NT2/D1 (cell line): Measurements from ENCODE around the gene CACNG6.
"Not testable (repeated sequence)": the region's sequence is repeated elsewhere in the genome, so short reads cannot be mapped to it uniquely, and the experiment has no call there.

Experiments
- DNase-seq: peaks from one replicate; pipeline ENCODE4 v3.0.0-alpha.2; 2011; ENCODE audit warnings: low read depth, low spot score
- H3K27me3 ChIP-seq: 2 replicates; pipeline ENCODE4 v1.6.0; 2011; ENCODE audit warnings: mild to moderate bottlenecking; ENCODE audit not compliant: insufficient read length, insufficient read depth
- H3K36me3 ChIP-seq: 2 replicates; pipeline ENCODE4 v1.6.1; 2011; ENCODE audit warnings: mild to moderate bottlenecking, low read length, mixed read lengths; ENCODE audit not compliant: insufficient read depth, insufficient read length
- H3K4me1 ChIP-seq: 2 replicates; pipeline ENCODE4 v1.5.1; 2011; ENCODE audit not compliant: insufficient read depth, insufficient read length
- H3K4me3 ChIP-seq: 2 replicates; pipeline ENCODE4 v1.5.1; 2011; ENCODE audit warnings: low read depth; ENCODE audit not compliant: insufficient read length
- H3K9ac ChIP-seq: 2 replicates; pipeline ENCODE4 v1.6.0; 2011; ENCODE audit warnings: low read depth; ENCODE audit not compliant: insufficient read length
- H3K9me3 ChIP-seq: 2 replicates; pipeline ENCODE4 v1.5.1; 2011; ENCODE audit warnings: mild to moderate bottlenecking, low read length; ENCODE audit not compliant: insufficient read depth
- SUZ12 ChIP-seq: IDR thresholded peaks from 2 replicates; pipeline ENCODE4 v1.6.1; 2011; ENCODE audit not compliant: insufficient read length, insufficient read depth; ENCODE audit errors: extremely low read depth
- YY1 ChIP-seq: IDR thresholded peaks from 2 replicates; pipeline ENCODE4 v1.6.1; 2011; ENCODE audit not compliant: insufficient read length, insufficient read depth
- ZNF274 ChIP-seq: IDR thresholded peaks from 2 replicates; pipeline ENCODE4 v1.6.1; 2011; ENCODE audit warnings: mild to moderate bottlenecking, low read depth, low read length

Gene CACNG6, protein sequence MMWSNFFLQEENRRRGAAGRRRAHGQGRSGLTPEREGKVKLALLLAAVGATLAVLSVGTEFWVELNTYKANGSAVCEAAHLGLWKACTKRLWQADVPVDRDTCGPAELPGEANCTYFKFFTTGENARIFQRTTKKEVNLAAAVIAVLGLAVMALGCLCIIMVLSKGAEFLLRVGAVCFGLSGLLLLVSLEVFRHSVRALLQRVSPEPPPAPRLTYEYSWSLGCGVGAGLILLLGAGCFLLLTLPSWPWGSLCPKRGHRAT

DNA sequence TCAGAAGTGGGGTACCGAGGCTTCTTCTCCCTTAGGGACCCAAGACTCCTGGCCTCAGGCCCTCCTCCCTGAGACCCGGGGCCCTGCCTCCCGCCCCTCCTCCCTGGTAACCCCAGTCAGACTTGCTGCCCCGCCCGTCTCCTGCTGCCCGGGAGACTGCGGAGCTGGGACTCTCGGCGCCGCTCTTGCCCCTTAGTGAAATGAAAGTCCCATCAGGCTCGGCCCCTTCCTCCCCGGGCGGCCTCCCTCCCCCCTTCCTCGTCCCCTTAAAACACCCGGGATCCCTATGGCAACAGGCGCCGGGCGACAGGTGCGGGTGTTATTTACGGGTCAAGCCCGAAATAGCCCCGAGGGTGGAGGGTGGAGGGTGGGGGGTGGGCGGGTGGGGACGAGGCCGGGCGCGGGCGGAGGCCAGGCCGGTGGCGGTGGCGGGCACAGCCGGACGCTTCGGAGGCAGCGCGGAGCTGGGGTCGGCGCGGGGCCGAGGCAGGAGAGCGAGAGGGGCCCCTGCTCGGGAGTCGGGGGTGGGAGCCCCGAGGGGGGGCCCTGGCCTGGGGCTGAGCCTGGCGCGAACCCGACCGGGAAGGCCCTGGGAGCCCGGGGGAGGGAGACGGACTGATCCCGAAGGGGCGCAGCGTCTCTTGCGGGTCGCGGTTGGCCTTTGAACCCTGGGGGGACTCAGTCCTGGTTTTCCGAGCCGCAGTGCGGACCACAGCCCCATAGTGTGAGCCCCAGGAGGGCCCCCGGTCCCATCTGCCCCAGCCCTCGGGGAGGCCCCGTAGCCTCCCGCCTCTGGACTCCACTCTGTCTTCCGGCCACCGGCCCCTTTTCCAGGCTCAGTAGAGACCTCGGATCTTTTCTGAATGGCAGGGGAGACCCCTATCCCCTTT lies at the start of gene CACNG6:
Gene CACNG6, plus strand, starts transcription at position 414 of the 890 bp plus-strand sequence. CDS start 1,241 bp downstream, outside the sequence.
- TF ChIP-seq SUZ12 (no peak), YY1 (no peak), ZNF274 (no peak)
- H3K36me3 ChIP-seq: no peaks in the 10 kb centered on the region
- no peak for DNase-seq
- peak within 1 kb of the TSS; percentile 32 for H3K4me3 ChIP-seq
- H3K9me3 ChIP-seq: no peaks in the 10 kb centered on the region
- H3K9ac ChIP-seq: peak within 1 kb of the TSS; percentile 80
- peaks cover 11% of the 10 kb centered on the region for H3K4me1 ChIP-seq
- peaks cover 40% of the 10 kb centered on the region for H3K27me3 ChIP-seq

DNA sequence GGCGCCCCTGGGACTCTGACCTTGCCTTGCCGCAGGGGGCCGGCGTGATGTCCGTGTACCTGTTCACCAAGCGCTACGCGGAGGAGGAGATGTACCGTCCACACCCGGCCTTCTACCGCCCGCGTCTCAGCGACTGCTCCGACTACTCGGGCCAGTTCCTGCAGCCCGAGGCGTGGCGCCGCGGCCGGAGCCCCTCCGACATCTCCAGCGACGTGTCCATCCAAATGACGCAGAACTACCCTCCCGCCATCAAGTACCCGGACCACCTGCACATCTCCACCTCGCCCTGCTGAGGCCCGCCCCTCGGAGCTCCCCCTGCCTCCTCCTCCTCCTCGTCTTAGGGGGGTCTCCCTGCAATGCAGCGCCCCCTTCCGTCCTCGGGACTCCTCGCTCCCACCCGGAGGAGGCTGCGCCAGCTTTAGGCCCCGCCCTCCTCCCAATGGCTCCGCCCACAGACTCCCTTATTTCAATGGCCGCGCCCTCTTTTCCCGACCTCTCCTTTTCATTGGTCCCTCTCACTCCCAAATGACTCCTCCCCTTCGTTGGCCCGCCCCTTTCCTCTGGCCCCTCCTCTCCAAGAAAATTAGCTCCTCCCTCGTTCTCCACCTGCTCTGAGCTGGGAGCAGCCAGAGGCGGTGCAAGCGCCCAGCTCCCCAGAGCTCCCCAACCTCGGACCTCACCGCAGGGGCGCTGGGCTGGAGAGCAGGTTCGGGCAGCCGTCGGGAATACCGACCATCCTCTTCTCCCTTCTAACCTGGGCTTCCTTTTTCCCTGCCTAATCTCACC lies 49.2 kb upstream of the CACNG6 start:
- Histone ChIP-seq H3K27me3 (no peaks in the 10 kb centered on the region), H3K4me3 (peak overlapping the region; percentile 59), H3K9ac (peak overlapping the region; percentile 81), H3K4me1 (peaks cover 4% of the 10 kb centered on the region), H3K9me3 (no peaks in the 10 kb centered on the region), H3K36me3 (no peaks in the 10 kb centered on the region)
- no peak for TF ChIP-seq ZNF274
- no peak for TF ChIP-seq SUZ12
- no peak for TF ChIP-seq YY1
- peak; percentile 82 for DNase-seq

DNA sequence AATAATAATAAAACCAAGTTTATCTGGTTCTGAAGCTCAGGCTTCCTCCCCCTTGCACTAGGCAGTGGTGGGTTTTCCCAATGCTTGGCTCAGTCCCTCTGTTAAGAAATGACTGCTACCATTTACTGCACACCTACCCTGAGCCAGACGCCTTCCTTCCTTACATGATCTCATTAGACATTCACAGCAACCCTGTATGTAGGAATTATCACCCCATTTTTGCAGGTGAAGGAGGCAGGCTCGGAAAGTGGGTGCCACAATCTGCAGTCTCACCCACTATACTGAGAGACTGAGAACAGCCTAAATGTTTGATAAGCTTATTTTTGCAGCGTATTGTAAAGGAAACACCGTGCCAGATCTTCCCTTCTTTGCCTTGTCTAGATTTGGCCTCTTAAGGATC lies 47.0 kb upstream of the CACNG6 start:
- TF ChIP-seq SUZ12 (no peak), ZNF274 (no peak), YY1 (no peak)
- Histone ChIP-seq H3K4me1 (peaks cover 4% of the 10 kb centered on the region), H3K9ac (no peak overlapping the region), H3K4me3 (no peak overlapping the region), H3K9me3 (no peaks in the 10 kb centered on the region), H3K36me3 (no peaks in the 10 kb centered on the region), H3K27me3 (no peaks in the 10 kb centered on the region)
- no peak for DNase-seq

DNA sequence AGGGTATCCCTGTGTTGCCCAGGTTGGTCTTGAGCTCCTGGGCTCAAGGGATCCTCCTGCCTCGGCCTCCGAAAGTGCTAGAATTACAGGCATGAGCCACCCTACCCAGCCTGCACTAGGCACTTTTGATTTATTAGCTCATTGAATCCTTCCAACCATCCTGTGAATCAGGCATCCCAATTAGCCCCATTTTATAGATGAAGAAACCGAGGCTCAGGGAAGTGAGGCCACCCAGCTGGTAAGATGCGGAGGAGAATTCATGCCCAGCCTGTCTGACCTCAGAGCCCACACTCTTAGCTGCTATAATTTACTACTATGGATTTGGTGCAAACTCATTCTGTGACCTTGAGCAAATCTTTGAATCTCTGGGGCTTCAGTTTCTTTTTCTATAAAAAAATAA lies 46.5 kb upstream of the CACNG6 start:
- TF ChIP-seq YY1: no peak
- TF ChIP-seq SUZ12: no peak
- TF ChIP-seq ZNF274: no peak
- no peak overlapping the region for H3K4me3 ChIP-seq
- DNase-seq: no peak
- H3K36me3 ChIP-seq: no peaks in the 10 kb centered on the region
- no peaks in the 10 kb centered on the region for H3K9me3 ChIP-seq
- no peaks in the 10 kb centered on the region for H3K27me3 ChIP-seq
- H3K4me1 ChIP-seq: peaks cover 4% of the 10 kb centered on the region
- H3K9ac ChIP-seq: no peak overlapping the region

DNA sequence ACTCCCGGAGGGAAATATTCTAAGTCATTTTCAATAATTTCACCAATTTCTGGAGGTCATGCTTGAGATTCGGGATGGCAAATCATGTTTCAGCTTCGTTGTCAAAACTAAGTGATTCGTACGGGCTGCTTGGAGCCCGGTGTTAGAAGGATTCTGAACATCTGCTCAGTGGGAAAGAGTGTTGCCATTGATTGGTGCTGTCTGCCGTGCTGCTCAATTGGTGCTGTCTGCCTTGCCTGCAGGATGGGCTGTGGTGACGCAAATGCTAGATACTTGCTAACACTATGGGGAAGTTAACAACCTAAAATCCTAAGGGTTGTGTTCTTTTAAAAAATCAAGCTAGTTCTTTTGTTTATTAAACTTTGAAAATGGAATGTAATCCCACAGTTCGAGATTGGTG lies 46.0 kb upstream of the CACNG6 start:
- no peaks in the 10 kb centered on the region for H3K27me3 ChIP-seq
- no peaks in the 10 kb centered on the region for H3K36me3 ChIP-seq
- H3K9me3 ChIP-seq: no peaks in the 10 kb centered on the region
- H3K9ac ChIP-seq: no peak overlapping the region
- H3K4me1 ChIP-seq: peaks cover 4% of the 10 kb centered on the region
- no peak for DNase-seq
- TF ChIP-seq ZNF274 (no peak), YY1 (no peak), SUZ12 (no peak)
- peak overlapping the region; percentile 37 for H3K4me3 ChIP-seq

DNA sequence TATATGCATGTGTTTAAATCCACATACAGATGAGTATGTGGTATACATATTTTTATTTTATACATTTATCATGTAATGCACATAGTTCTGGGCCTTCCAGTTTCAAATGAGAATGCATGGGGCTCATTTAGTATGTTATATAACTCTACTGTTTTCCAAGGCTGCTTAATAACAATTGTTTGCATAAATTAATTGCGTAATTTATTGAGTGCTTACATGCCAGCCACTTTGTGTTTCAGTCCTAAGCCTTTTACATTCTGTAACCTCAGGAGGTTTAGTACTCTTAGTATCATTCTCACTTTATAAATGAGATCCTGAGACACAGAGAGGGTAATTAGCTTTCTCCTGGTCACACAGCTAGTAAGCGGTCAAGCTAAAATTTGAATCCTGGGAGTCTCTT lies 45.4 kb upstream of the CACNG6 start:
- Histone ChIP-seq H3K9me3 (no peaks in the 10 kb centered on the region), H3K9ac (no peak overlapping the region), H3K4me3 (peak overlapping the region; percentile 37), H3K27me3 (no peaks in the 10 kb centered on the region), H3K4me1 (peaks cover 4% of the 10 kb centered on the region), H3K36me3 (no peaks in the 10 kb centered on the region)
- no peak for TF ChIP-seq YY1
- DNase-seq: no peak

DNA sequence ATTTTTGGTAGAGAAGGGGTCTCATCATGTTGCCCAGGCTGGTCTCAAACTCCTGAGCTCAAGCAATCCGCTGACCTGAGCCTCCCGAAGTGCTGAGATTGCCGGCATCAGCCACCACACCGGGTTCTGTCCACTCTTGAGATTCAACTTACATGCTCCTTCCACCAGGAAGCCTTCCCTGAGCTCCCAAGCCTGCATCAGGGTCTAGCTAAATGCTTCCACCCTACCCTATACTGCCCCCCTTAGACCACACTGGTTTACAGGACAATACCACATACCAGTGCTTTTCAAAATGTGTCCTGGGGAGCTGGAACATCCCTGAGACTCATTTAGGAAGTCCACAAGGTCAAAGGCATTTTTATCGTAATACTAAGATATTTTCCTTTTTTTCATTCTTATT lies 43.8 kb upstream of the CACNG6 start:
- Histone ChIP-seq H3K4me1 (no peaks in the 10 kb centered on the region), H3K9me3 (no peaks in the 10 kb centered on the region), H3K9ac (no peak overlapping the region), H3K4me3 (no peak overlapping the region), H3K36me3 (no peaks in the 10 kb centered on the region), H3K27me3 (no peaks in the 10 kb centered on the region)
- DNase-seq: peak; percentile 64
- TF ChIP-seq YY1 (no peak), SUZ12 (no peak)

DNA sequence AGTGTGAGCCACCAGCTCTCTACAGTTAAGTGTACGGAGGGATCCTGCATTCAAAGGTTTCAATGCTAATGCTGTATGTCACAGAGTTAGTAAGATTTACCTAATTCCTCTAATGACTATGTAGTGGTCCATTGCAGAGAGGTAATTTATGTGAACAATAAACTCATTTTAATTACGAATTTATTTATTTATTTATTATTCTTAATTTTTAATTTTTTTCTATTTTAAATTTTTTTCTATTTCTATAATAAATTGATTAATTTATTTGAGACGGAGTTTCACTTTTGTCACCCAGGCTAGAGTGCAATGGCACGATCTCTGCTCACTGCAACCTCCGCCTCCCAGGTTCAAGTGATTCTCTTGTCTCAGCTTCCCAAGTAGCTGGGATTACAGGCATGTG lies 42.8 kb upstream of the CACNG6 start:
- not testable (repeated sequence) for DNase-seq, H3K36me3 ChIP-seq, H3K9ac ChIP-seq, H3K4me3 ChIP-seq, H3K4me1 ChIP-seq, H3K9me3 ChIP-seq, H3K27me3 ChIP-seq
